T-cell (primary cell): Measurements from ENCODE around the gene SMCO4. TPM values are rescaled to one million over a fixed set of nuclear protein-coding genes. Genes with fewer than 3 reads are reported as not detected.

Experiments
- ATAC-seq, 4 experiments: fragments of 200-7000 bp in 3 of 4; fragments of 150-1000 bp in 1 of 4; cut with Tn5 transposase; replicated peaks in 1 of 4; 1 replicate in 3 of 4; 2 replicates in 1 of 4; pipeline ENCODE4 v1.10.0; 2021; ENCODE audit warnings: moderate library complexity in 3 of 4, mild to moderate bottlenecking in 2 of 4, moderate number of reproducible peaks in 1 of 4
- CTCF ChIA-PET, 2 donors: fragments of 300-600 bp; sonication (Branson Sonifier 250); formaldehyde crosslinking; loops; one replicate each; lab custom pipeline; 2022; ENCODE audit warnings: antibody characterized with exemption in 2 of 2; lab: Charles Lee
- POLR2A ChIA-PET, 2 donors: fragments of 300-600 bp; sonication (Branson Sonifier 250); formaldehyde crosslinking; loops; one replicate each; lab custom pipeline; 2022; ENCODE audit warnings: antibody characterized with exemption in 2 of 2; lab: Charles Lee
- DNase-seq, 35 experiments: peaks; one replicate each; pipeline versions ENCODE4 v3.0.0 to v3.0.0-alpha.2; 2013 to 2023
- H3K27ac ChIP-seq: one replicate; pipeline ENCODE4 v1.5.1; 2013; ENCODE audit warnings: low read length
- H3K27me3 ChIP-seq, 2 experiments: replicated peaks in 1 of 2; 1 replicate in 1 of 2; 2 replicates in 1 of 2; pipeline versions ENCODE4 v1.6.1 to v1.7.0; 2013; ENCODE audit warnings: low read length in 1 of 2, mixed read lengths in 1 of 2; ENCODE audit not compliant: control insufficient read depth in 2 of 2, insufficient read depth in 2 of 2; ENCODE audit errors: extremely low read depth in 1 of 2
- H3K36me3 ChIP-seq, 2 donors: 1 replicate in 1 of 2; 2 replicates in 1 of 2; pipeline versions ENCODE4 v1.6.1 to v1.7.0; 2013; ENCODE audit warnings: low read length in 1 of 2; ENCODE audit not compliant: control insufficient read depth in 2 of 2, insufficient read depth in 1 of 2; ENCODE audit errors: extremely low read depth in 1 of 2
- H3K4me1 ChIP-seq, 2 experiments: 1 replicate in 1 of 2; 2 replicates in 1 of 2; pipeline versions ENCODE4 v1.6.1 to v1.7.0; 2013; ENCODE audit warnings: low read length in 2 of 2, mixed read lengths in 1 of 2; ENCODE audit not compliant: insufficient read depth in 2 of 2, control insufficient read depth in 1 of 2; ENCODE audit errors: extremely low read depth in 1 of 2
- H3K4me3 ChIP-seq, 2 donors: 1 replicate in 1 of 2; 2 replicates in 1 of 2; pipeline versions ENCODE4 v1.5.1 to v1.7.0; 2013; ENCODE audit warnings: mild to moderate bottlenecking in 2 of 2, low read length in 1 of 2, moderate library complexity in 1 of 2; ENCODE audit not compliant: control insufficient read depth in 1 of 2; ENCODE audit errors: extremely low read depth in 1 of 2
- H3K9me3 ChIP-seq: 2 replicates; pipeline ENCODE4 v1.7.0; 2013
- H3K27ac Mint-ChIP-seq, 2 donors: one replicate each; pipeline ENCODE4 v1.8.0; 2020 to 2021; ENCODE audit warnings: mild to moderate bottlenecking in 2 of 2, mixed read lengths in 2 of 2
- H3K27me3 Mint-ChIP-seq, 2 donors: one replicate each; pipeline ENCODE4 v1.8.0; 2021 to 2022; ENCODE audit warnings: mixed read lengths in 2 of 2
- H3K36me3 Mint-ChIP-seq: one replicate; pipeline ENCODE4 v1.8.0; 2021; ENCODE audit warnings: mixed read lengths
- H3K4me1 Mint-ChIP-seq, 3 donors: one replicate each; pipeline ENCODE4 v1.8.0; 2020 to 2022; ENCODE audit warnings: mixed read lengths in 3 of 3, mild to moderate bottlenecking in 1 of 3
- H3K4me3 Mint-ChIP-seq, 3 donors: one replicate each; pipeline ENCODE4 v1.8.0; 2020 to 2022; ENCODE audit warnings: mild to moderate bottlenecking in 3 of 3, mixed read lengths in 3 of 3, moderate library complexity in 3 of 3
- H3K9me3 Mint-ChIP-seq, 3 donors: one replicate each; pipeline ENCODE4 v1.8.0; 2020 to 2022; ENCODE audit warnings: mixed read lengths in 3 of 3
- WGBS: methylation state at CpG from one replicate; pipeline ENCODE4 v1.1.5; 2013; ENCODE audit warnings: missing lambda C conversion rate; ENCODE audit not compliant: insufficient coverage; 5-methylcytosine and 5-hydroxymethylcytosine counted together
- total RNA-seq, 35 experiments: library from RNA in 6 of 35; stranded (reverse) in 6 of 35; fragments of 120-200 nt in 1 of 35; gene quantifications; one replicate each; pipeline versions ENCODE4 v1.2.1 to v1.2.4 and lab custom pipeline; 2013 to 2026

The SMCO4 gene
- total RNA-seq, 5 donors from 2014 or later (not counting 1 experiment from before 2014, with no cell fraction given) = 2.2 to 6.5 (median 4.7) TPM; not detected in 1

DNA sequence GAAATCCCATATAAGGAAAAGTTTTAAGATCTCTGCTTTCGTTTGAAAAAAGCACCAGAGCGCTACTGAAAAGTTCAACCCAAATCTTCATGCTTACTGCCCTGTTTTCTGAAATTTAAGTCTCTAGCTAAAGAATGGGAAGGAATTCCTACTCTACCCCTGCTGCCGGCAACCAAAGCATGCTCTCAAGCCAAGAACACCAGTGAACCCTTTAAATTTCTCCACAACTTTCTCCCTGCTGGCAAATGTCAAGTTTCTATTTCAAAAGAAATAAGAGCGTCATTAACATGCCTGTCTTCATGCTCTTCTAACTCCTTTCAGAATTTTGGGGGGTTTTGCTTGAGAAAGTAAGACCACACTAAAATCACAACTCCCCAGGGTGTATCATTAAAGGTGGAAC is 6.8 kb upstream of the SMCO4 start:
- H3K9me3 ChIP-seq = no peaks in the 10 kb centered on the region
- ChIA-PET CTCF (interaction anchor here in 1 of 2 donors (1.0 kb wide), 1 partner anchor 11 kb away, joined by 4 read pairs; no protein-coding TSS in a partner anchor), POLR2A (no interaction called here)
- no peaks in the 10 kb centered on the region for H3K4me1 ChIP-seq
- Mint-ChIP-seq H3K4me1 (no peaks in the 10 kb centered on the region), H3K36me3 (no peaks in the 10 kb centered on the region), H3K9me3 (no peaks in the 10 kb centered on the region), H3K27ac (no peak overlapping the region), H3K4me3 (no peak overlapping the region), H3K27me3 (peaks cover 22 to 27% of the 10 kb centered on the region in 2 donors)
- no peaks in the 10 kb centered on the region for H3K36me3 ChIP-seq
- ATAC-seq (no peak), DNase-seq (no peak)
- H3K4me3 ChIP-seq = no peak overlapping the region
- H3K27me3 ChIP-seq = peaks cover 0 to 4% of the 10 kb centered on the region in 2 experiments
- WGBS = 100% methylated on average over 1 of the region's 4 CpGs
- H3K27ac ChIP-seq = no peak overlapping the region

DNA sequence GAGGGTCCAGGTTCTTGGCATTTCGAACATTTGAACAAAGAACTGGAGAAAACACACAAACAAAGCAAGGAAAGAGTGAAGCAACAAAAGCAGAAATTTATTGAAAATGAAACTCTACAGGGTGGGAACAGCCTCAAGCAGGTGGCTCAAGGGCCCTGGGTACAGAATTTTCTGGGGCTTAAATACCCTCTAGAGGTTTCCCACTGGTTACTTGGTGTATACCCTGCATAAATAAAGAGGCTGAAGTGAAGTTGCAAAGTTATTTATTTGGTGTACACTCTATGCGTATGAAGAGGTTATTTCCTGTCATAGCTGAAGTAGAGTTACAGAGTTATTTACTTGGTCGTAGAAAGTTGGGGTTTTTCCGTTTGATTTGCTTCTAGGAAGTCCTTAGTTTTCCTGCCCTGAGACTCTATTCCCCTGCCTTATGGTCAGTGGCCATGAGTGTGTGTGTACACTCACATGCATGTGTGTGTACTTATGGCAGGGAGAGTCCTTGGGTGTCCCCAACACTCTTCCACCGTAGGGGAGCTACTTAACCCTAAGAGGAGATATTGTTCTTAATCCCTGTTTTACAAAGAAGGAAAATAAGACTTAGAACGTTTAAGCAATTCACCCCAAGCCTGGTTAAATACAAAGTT is 5.6 kb upstream of the SMCO4 start:
- Mint-ChIP-seq H3K4me1 (peaks cover 7 to 8% (median 7%) of the 10 kb centered on the region in 3 donors), H3K27me3 (peaks cover 17 to 22% of the 10 kb centered on the region in 2 donors), H3K4me3 (no peak overlapping the region), H3K36me3 (no peaks in the 10 kb centered on the region), H3K9me3 (no peaks in the 10 kb centered on the region), H3K27ac (no peak overlapping the region)
- Histone ChIP-seq H3K4me3 (no peak overlapping the region), H3K27me3 (no peaks in the 10 kb centered on the region), H3K9me3 (no peaks in the 10 kb centered on the region), H3K36me3 (no peaks in the 10 kb centered on the region), H3K4me1 (peaks cover 6% of the 10 kb centered on the region in 2 experiments), H3K27ac (no peak overlapping the region)
- ChIA-PET POLR2A (no interaction called here), CTCF (no interaction called here)
- WGBS = 80% methylated on average over 1 of the region's 6 CpGs
- DNase-seq = no peak
- ATAC-seq = no peak

DNA sequence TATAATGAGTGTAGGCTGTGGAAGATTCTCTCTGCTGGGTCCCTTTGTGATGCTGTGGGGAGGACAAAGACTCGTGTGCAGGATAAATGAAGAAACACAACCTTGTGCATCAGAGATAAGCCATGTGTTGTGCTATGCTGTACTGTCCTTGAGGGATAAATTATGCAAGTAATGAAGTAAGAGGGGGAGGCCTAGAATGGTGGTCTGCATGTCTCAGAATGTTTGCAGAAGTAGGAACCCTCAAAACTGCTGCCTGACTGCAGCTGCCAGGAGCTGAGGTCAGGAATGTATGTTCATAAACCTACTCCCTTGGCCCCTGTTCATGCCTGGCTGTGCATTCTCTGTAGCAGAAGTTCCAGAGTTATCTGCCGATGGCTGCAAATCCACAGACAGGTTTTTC is 4.6 kb upstream of the SMCO4 start:
- ChIA-PET CTCF (no interaction called here), POLR2A (no interaction called here)
- Histone ChIP-seq H3K36me3 (no peaks in the 10 kb centered on the region), H3K4me3 (no peak overlapping the region), H3K4me1 (peaks cover 8 to 11% of the 10 kb centered on the region in 2 experiments), H3K9me3 (no peaks in the 10 kb centered on the region), H3K27ac (no peak overlapping the region), H3K27me3 (no peaks in the 10 kb centered on the region)
- Mint-ChIP-seq H3K27me3 (peaks cover 19 to 20% of the 10 kb centered on the region in 2 donors), H3K4me1 (peaks cover 12 to 13% (median 12%) of the 10 kb centered on the region in 3 donors), H3K9me3 (no peaks in the 10 kb centered on the region), H3K27ac (no peak overlapping the region), H3K4me3 (no peak overlapping the region), H3K36me3 (no peaks in the 10 kb centered on the region)
- DNase-seq (no peak), ATAC-seq (no peak)
- WGBS = 50% methylated on average over 1 of the region's 2 CpGs

DNA sequence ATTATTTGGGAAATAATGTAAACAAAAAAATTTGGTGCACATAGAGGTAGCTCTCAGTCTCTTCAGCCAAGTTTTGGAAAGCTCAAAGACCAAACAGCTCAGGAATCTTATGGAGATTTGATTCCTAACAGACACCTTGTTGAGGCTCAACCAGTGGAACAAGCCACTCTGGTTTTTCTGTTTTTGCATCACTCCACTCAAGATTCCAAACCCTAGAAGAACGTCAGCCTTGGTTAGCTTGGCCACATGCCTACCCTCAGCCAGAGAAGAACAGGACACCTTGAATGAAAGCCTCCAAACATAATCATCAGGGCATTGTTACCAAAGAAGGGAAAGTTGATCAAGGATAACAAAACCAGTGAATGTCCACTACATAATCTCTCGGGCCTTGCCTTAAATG is 3.8 kb upstream of the SMCO4 start:
- DNase-seq (no peak), ATAC-seq (no peak)
- peaks cover 16 to 18% of the 10 kb centered on the region in 2 donors for H3K27me3 Mint-ChIP-seq
- Histone ChIP-seq H3K27ac (no peak overlapping the region), H3K9me3 (no peaks in the 10 kb centered on the region), H3K4me3 (no peak overlapping the region), H3K36me3 (no peaks in the 10 kb centered on the region), H3K4me1 (peaks cover 8 to 16% of the 10 kb centered on the region in 2 experiments), H3K27me3 (peaks cover 0 to 7% of the 10 kb centered on the region in 2 experiments)
- 90% methylated on average over 2 of the region's 2 CpGs for WGBS
- H3K27ac Mint-ChIP-seq = no peak overlapping the region
- H3K9me3 Mint-ChIP-seq = no peaks in the 10 kb centered on the region
- H3K36me3 Mint-ChIP-seq = no peaks in the 10 kb centered on the region
- ChIA-PET CTCF (no interaction called here), POLR2A (no interaction called here)
- no peak overlapping the region for H3K4me3 Mint-ChIP-seq
- peaks cover 16 to 20% (median 16%) of the 10 kb centered on the region in 3 donors for H3K4me1 Mint-ChIP-seq

DNA sequence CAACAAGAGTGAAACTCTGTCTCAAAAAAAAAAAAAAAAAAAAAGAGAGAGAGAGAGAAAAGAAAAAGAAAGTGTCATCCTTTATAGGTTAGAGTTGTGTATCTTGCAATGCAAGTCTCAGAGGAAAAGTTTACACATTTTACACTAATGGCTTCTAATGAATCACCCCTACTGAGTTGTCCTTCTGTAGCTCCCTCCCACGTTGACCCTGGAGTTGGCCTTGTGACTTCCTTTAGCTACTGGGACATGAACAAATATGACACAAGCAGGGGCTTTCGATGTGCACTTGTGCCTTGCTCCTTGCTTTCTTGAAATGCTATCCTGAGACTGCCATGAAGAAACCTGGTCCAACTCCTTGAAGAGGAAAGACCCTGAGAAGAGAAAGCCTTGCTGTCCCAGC is 2.4 kb upstream of the SMCO4 start:
- Histone ChIP-seq H3K4me3 (no peak overlapping the region), H3K27me3 (peaks cover 0 to 8% of the 10 kb centered on the region in 2 experiments), H3K27ac (no peak overlapping the region), H3K9me3 (no peaks in the 10 kb centered on the region), H3K36me3 (no peaks in the 10 kb centered on the region), H3K4me1 (peaks cover 8 to 17% of the 10 kb centered on the region in 2 experiments)
- H3K36me3 Mint-ChIP-seq = no peaks in the 10 kb centered on the region
- H3K9me3 Mint-ChIP-seq = no peaks in the 10 kb centered on the region
- H3K4me1 Mint-ChIP-seq = peaks cover 23 to 24% (median 24%) of the 10 kb centered on the region in 3 donors
- peaks cover 8 to 10% of the 10 kb centered on the region in 2 donors for H3K27me3 Mint-ChIP-seq
- no peak overlapping the region for H3K27ac Mint-ChIP-seq
- DNase-seq = no peak
- H3K4me3 Mint-ChIP-seq = peak overlapping the region in 1 of 3 donors; percentile 21
- CTCF ChIA-PET = interaction anchor here (0.7 to 1.3 kb wide), 3 partner anchors 108 to 304 kb away, joined by 3 to 4 read pairs (median 3); no protein-coding TSS in a partner anchor
- ATAC-seq = no peak
- WGBS = 65% methylated on average over 2 of the region's 2 CpGs
- POLR2A ChIA-PET = interaction anchor here in 1 of 2 donors (0.7 kb wide), 1 partner anchor 191 kb away, joined by 4 read pairs; no protein-coding TSS in a partner anchor

DNA sequence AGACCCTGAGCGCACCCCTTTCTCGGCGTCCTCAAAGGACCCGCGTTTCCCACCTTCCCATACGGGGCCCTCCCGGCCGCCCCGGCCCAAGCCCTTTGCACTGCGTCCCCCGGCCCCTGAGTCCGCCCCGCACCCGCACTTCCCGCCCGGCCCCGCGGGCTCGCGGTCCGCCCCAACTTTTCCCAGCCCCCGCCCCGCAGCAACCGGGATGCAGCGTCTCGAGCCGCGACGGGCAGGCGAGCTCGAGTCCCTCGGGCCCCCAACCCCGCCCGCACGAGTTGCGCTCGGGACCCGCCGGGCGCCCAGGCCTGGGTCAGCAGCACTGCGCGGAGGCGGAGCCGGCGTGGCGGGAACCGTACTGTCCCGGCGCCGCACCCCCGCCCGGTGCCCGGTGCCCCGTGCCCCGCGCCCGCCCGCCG is 371 bp downstream of the SMCO4 start:
- Histone ChIP-seq H3K27ac (peak overlapping the region; percentile 58), H3K9me3 (no peaks in the 10 kb centered on the region), H3K4me3 (peak overlapping the region; percentile 62 to 67), H3K27me3 (peaks cover 0 to 8% of the 10 kb centered on the region in 2 experiments), H3K4me1 (peaks cover 8 to 17% of the 10 kb centered on the region in 2 experiments), H3K36me3 (no peaks in the 10 kb centered on the region)
- Mint-ChIP-seq H3K9me3 (no peaks in the 10 kb centered on the region), H3K4me3 (peak overlapping the region; percentile 83 to 94 (median 87)), H3K27me3 (peaks cover 4 to 9% of the 10 kb centered on the region in 2 donors), H3K4me1 (peaks cover 23 to 24% (median 24%) of the 10 kb centered on the region in 3 donors), H3K27ac (peak overlapping the region in 1 of 2 donors; percentile 16), H3K36me3 (no peaks in the 10 kb centered on the region)
- DNase-seq = no peak
- ChIA-PET CTCF (no interaction called here), POLR2A (no interaction called here)
- ATAC-seq = peak; percentile 25 to 60 (median 47)
- under 1% methylated on average over 56 of the region's 59 CpGs for WGBS
